HUES64 (cell line): ENCODE measurements around the gene FRY.

Experiments used
- H3K27ac ChIP-seq: 2 replicates; pipeline ENCODE4 v1.7.0; 2013; ENCODE audit warnings: low read depth, low read length, inconsistent platforms
- H3K27me3 ChIP-seq: 2 replicates; pipeline ENCODE4 v1.6.1; 2013; ENCODE audit warnings: mild to moderate bottlenecking, low read length; ENCODE audit not compliant: insufficient read depth
- H3K36me3 ChIP-seq: 2 replicates; pipeline ENCODE4 v1.6.1; 2013; ENCODE audit warnings: mild to moderate bottlenecking, low read length; ENCODE audit not compliant: insufficient read depth
- H3K4me1 ChIP-seq: 2 replicates; pipeline ENCODE4 v1.6.1; 2013; ENCODE audit warnings: mild to moderate bottlenecking, low read length, moderate library complexity; ENCODE audit not compliant: insufficient read depth
- H3K4me3 ChIP-seq: 2 replicates; pipeline ENCODE4 v1.5.1; 2013; ENCODE audit warnings: mild to moderate bottlenecking, low read length, moderate library complexity
- H3K9ac ChIP-seq: 2 replicates; pipeline ENCODE4 v1.6.1; 2013; ENCODE audit warnings: mild to moderate bottlenecking, low read depth, low read length
- H3K9me3 ChIP-seq: 2 replicates; pipeline ENCODE4 v1.6.1; 2013; ENCODE audit warnings: low read depth, low read length; ENCODE audit not compliant: insufficient read depth
- WGBS: fragments of 150-250, 120-280 bp; methylation state at CpG from one replicate; pipeline ENCODE4 v1.1.7; 2013; ENCODE audit warnings: missing lambda C conversion rate; 5-methylcytosine and 5-hydroxymethylcytosine counted together

FRY gene

GRCh38 chr13:32202268-32202667 is 170.7 kb downstream of the FRY start:
- 95% methylated on average over 5 of the region's 6 CpGs for WGBS
- no peak overlapping the region for H3K4me3 ChIP-seq
- no peak overlapping the region for H3K9ac ChIP-seq
- no peaks in the 10 kb centered on the region for H3K27me3 ChIP-seq
- no peaks in the 10 kb centered on the region for H3K9me3 ChIP-seq
- no peak overlapping the region for H3K27ac ChIP-seq
- peaks cover 6% of the 10 kb centered on the region; the same call in 1 of the 2 replicates for H3K4me1 ChIP-seq
- no peaks in the 10 kb centered on the region for H3K36me3 ChIP-seq

GRCh38 chr13:32203221-32203620 is 171.6 kb downstream of the FRY start:
- peaks cover 6% of the 10 kb centered on the region; the same call in 1 of the 2 replicates for H3K4me1 ChIP-seq
- H3K9me3 ChIP-seq, result no peaks in the 10 kb centered on the region
- H3K27ac ChIP-seq, result no peak overlapping the region
- no peaks in the 10 kb centered on the region for H3K27me3 ChIP-seq
- H3K4me3 ChIP-seq, result no peak overlapping the region
- WGBS, result 89% methylated on average over 5 of the region's 5 CpGs
- H3K9ac ChIP-seq, result no peak overlapping the region
- H3K36me3 ChIP-seq, result no peaks in the 10 kb centered on the region

- peaks cover 6% of the 10 kb centered on the region; the same call in 1 of the 2 replicates for H3K4me1 ChIP-seq
- H3K9me3 ChIP-seq, result no peaks in the 10 kb centered on the region
- no peak overlapping the region for H3K4me3 ChIP-seq
- no peak overlapping the region for H3K27ac ChIP-seq
- no peaks in the 10 kb centered on the region for H3K36me3 ChIP-seq
- 92% methylated on average over 1 of the region's 1 CpG for WGBS
- H3K27me3 ChIP-seq, result no peaks in the 10 kb centered on the region
- no peak overlapping the region for H3K9ac ChIP-seq
Measured at GRCh38 chr13:32203736-32204135, 172.2 kb downstream of the FRY start.

GRCh38 chr13:32205431-32206096 is 174.0 kb downstream of the FRY start:
- H3K27ac ChIP-seq, result no peak overlapping the region
- peaks cover 6% of the 10 kb centered on the region; the same call in 1 of the 2 replicates for H3K4me1 ChIP-seq
- no peaks in the 10 kb centered on the region for H3K27me3 ChIP-seq
- 87% methylated on average over 4 of the region's 4 CpGs for WGBS
- no peaks in the 10 kb centered on the region for H3K36me3 ChIP-seq
- H3K4me3 ChIP-seq, result no peak overlapping the region
- H3K9me3 ChIP-seq, result no peaks in the 10 kb centered on the region
- no peak overlapping the region for H3K9ac ChIP-seq

- H3K9me3 ChIP-seq, result no peaks in the 10 kb centered on the region
- H3K27me3 ChIP-seq, result no peaks in the 10 kb centered on the region
- WGBS, result 86% methylated on average over 5 of the region's 5 CpGs
- H3K4me1 ChIP-seq, result peaks cover 6% of the 10 kb centered on the region; the same call in 1 of the 2 replicates
- no peak overlapping the region for H3K4me3 ChIP-seq
- no peak overlapping the region for H3K9ac ChIP-seq
- H3K36me3 ChIP-seq, result no peaks in the 10 kb centered on the region
- H3K27ac ChIP-seq, result no peak overlapping the region
Measured at GRCh38 chr13:32206097-32206740, 174.6 kb downstream of the FRY start.

GRCh38 chr13:32208860-32209259 is 177.3 kb downstream of the FRY start:
- no peak overlapping the region for H3K4me3 ChIP-seq
- 93% methylated on average over 13 of the region's 13 CpGs for WGBS
- H3K27ac ChIP-seq, result no peak overlapping the region
- H3K9me3 ChIP-seq, result no peaks in the 10 kb centered on the region
- no peak overlapping the region for H3K9ac ChIP-seq
- H3K36me3 ChIP-seq, result no peaks in the 10 kb centered on the region
- no peaks in the 10 kb centered on the region for H3K27me3 ChIP-seq
- peaks cover 6% of the 10 kb centered on the region; the same call in 1 of the 2 replicates for H3K4me1 ChIP-seq

- no peaks in the 10 kb centered on the region for H3K27me3 ChIP-seq
- WGBS, result 84% methylated on average over 1 of the region's 2 CpGs
- H3K36me3 ChIP-seq, result no peaks in the 10 kb centered on the region
Measured at GRCh38 chr13:32209652-32210051, 178.1 kb downstream of the FRY start.

GRCh38 chr13:32210101-32210500 is 178.5 kb downstream of the FRY start:
- peaks cover 6% of the 10 kb centered on the region; the same call in 1 of the 2 replicates for H3K4me1 ChIP-seq
- H3K9me3 ChIP-seq, result no peaks in the 10 kb centered on the region

More at GRCh38 chr13:32209652-32210051, 178.1 kb downstream of the FRY start:
- Histone ChIP-seq H3K27ac (no peak overlapping the region), H3K9me3 (no peaks in the 10 kb centered on the region), H3K4me3 (no peak overlapping the region), H3K9ac (no peak overlapping the region), H3K4me1 (peaks cover 6% of the 10 kb centered on the region; the same call in 1 of the 2 replicates)

GRCh38 chr13:32211813-32212212 is 180.2 kb downstream of the FRY start:
- Histone ChIP-seq H3K4me1 (no peaks in the 10 kb centered on the region), H3K36me3 (no peaks in the 10 kb centered on the region), H3K27ac (no peak overlapping the region), H3K4me3 (no peak overlapping the region), H3K9ac (no peak overlapping the region), H3K27me3 (no peaks in the 10 kb centered on the region), H3K9me3 (no peaks in the 10 kb centered on the region)
- 87% methylated on average over 3 of the region's 3 CpGs for WGBS

More at GRCh38 chr13:32210101-32210500, 178.5 kb downstream of the FRY start:
- Histone ChIP-seq H3K4me3 (no peak overlapping the region), H3K36me3 (no peaks in the 10 kb centered on the region), H3K27me3 (no peaks in the 10 kb centered on the region), H3K27ac (no peak overlapping the region), H3K9ac (no peak overlapping the region; the same call in 1 of the 2 replicates)

GRCh38 chr13:32212421-32212820 is 180.8 kb downstream of the FRY start:
- Histone ChIP-seq H3K9me3 (no peaks in the 10 kb centered on the region), H3K9ac (no peak overlapping the region), H3K27ac (no peak overlapping the region), H3K4me1 (no peaks in the 10 kb centered on the region), H3K27me3 (no peaks in the 10 kb centered on the region), H3K4me3 (no peak overlapping the region), H3K36me3 (no peaks in the 10 kb centered on the region)
- WGBS, result 86% methylated on average over 3 of the region's 3 CpGs

GRCh38 chr13:32213626-32214025 is 182.1 kb downstream of the FRY start:
- H3K9me3 ChIP-seq, result no peaks in the 10 kb centered on the region
- no peak overlapping the region for H3K4me3 ChIP-seq
- no peak overlapping the region for H3K27ac ChIP-seq
- no peaks in the 10 kb centered on the region for H3K27me3 ChIP-seq
- no peak overlapping the region for H3K9ac ChIP-seq
- H3K4me1 ChIP-seq, result no peaks in the 10 kb centered on the region
- H3K36me3 ChIP-seq, result no peaks in the 10 kb centered on the region
